Activated T-helper 9 cell treated with anti-CD3 and anti-CD28 coated beads, Interleukin-2, amount 50 U/mL, for 16 hours (primary cell): ENCODE measurements around the gene CLNK.

Experiments
- DNase-seq: peaks from one replicate; pipeline ENCODE4 v3.0.0-alpha.2; 2020; ENCODE audit warnings: low read depth

CLNK gene

GRCh38 chr4:10521424-10521823 is 163.1 kb downstream of the CLNK start:
- DNase-seq: no peak

- DNase-seq: no peak
Observed at GRCh38 chr4:10509733-10510132, 174.8 kb downstream of the CLNK start.

GRCh38 chr4:10506077-10506476 is 178.5 kb downstream of the CLNK start:
- no peak for DNase-seq

GRCh38 chr4:10504570-10505179 is 179.9 kb downstream of the CLNK start:
- no peak for DNase-seq

GRCh38 chr4:10502717-10503116 is 181.9 kb downstream of the CLNK start:
- DNase-seq: no peak

DNA sequence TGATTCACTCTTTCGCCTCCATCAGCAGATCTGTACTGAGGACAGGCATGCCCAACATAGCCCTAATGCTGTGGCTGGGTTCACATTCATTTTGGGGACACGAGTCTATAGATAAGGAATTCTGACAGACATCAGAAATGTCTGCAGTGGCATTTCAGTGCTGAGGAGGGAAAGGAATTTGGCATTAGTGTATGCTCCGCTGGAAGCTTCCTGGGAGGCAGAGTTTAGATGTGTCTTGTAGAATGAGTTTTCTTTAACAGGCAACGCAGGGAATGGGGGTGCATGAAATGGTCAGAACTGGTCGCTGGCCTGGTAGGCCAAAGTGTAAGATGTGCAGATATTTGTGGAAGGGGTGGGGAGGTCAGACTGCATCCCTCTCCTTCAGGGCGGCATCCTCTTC is 183.8 kb downstream of the CLNK start:
- DNase-seq: no peak

DNA sequence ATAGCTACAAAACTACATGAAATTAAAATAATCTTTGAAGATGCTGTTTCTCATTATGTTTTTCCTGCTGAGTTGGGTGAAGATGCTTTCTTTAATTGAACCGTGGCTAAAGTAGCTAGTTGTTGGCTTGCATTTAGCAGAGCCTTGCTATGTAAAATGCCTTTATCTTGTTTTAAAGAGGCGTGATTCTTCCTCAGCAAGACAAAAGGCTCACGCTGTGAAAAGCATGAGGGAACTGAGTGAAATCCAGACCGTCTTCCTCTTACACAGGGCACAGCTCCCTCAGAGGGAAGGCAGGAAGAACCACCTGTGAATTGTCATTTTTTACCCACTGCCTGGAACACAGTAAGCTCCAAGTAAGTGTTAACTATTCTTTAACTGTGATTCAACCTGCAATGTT is 188.4 kb downstream of the CLNK start:
- no peak for DNase-seq

DNA sequence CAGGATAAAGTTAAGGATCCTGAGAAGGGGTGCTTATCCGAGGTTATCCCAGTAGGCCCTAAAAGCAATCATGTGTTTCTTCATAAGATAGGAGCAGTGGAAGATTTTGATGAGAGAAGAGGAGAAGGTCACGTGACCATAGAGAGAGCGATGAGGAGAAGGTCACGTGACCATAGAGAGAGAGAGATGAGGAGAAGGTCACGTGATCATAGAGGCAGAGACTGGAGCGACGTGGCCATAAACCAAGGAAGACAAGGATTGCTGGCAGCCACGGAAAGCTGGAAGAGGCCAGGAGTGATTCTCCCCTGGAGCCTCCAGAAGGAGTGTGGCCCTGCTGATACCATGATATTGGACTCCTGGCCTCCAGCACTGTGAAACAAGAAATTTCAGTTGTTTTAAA is 188.9 kb downstream of the CLNK start:
- DNase-seq: no peak

DNA sequence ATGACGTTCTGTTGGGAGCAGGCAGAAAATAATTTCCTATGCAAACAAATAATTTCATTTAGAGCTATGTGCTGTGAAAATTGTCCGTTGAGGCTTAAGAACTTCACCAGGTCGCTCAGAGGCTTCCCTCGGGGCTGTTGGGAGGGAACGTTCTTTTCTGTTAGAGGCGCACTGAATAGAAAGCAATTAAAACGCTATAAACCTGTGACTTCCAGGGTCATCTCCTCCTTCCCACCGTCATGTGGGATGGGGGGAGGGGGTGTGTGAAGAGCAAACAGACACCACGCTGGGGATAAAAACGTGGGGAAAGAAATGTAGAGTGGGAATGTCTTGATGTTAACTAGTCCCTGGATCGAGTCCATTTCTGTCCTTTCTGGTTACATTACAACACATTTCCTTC is 192.1 kb downstream of the CLNK start:
- DNase-seq: no peak

DNA sequence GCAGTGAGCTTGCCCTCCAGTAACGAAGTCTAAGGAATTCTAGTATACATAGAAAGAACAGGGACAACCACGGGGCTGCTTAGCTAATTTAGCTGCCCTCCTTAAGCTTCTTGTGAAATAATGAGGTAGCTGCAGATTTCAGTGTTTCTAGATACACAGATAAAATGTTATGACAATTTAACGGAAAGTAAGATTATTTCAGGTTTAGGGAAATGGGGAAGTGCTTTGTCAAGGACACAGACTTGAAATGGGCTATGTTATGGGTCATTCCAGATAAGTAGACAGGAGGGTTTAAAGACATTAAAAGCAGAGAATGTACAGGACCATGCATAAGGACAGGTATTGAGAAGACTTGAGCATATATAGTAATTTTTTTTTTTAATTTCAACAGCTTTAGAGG is 193.2 kb downstream of the CLNK start:
- DNase-seq: no peak

- no peak for DNase-seq
Observed at GRCh38 chr4:10490996-10491395, 193.6 kb downstream of the CLNK start.

DNA sequence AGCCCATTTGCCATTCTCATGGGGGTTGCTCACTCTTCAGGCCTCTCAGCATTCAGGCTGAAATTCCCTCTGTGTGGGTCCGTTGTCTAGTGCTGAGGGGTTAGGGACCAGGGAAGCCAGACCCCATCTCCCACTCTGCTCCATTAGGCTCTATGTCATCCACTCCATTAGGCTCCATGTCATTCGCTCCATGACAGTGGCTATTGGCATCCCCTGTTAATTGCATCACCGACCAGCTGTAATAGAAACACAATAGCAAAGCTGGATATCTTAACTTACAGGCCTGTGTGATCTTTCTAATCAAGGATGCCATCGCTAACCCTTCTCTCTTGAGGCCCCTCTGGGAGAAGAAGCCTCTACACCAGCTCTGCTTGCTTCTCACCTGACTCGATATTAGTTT is 201.7 kb downstream of the CLNK start:
- DNase-seq: no peak

DNA sequence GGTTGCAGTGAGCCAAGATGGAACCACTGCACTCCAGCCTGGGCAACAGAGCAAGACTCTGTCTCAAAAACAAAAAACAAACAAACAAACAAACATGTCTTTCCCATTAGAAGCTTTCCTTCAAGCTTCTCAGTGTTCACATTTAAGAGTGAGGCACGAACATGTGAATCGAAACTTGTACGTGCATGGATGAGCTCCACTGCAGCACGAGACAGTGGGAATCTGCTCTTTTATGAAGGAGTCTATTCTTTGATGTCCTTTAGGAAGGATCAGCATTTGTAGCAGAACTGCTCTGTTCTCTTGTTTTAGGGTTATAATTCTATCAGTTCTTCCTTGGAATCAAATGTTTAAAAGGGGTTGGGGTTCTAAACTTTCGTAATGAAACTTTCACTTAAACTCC is 204.0 kb downstream of the CLNK start:
- no peak for DNase-seq

- DNase-seq: no peak
Observed at GRCh38 chr4:10478621-10479020, 205.9 kb downstream of the CLNK start.

- DNase-seq: no peak
Observed at GRCh38 chr4:10470505-10470904, 214.1 kb downstream of the CLNK start.

- no peak for DNase-seq
Observed at GRCh38 chr4:10466161-10466560, 218.4 kb downstream of the CLNK start.

GRCh38 chr4:10462876-10463275 is 221.7 kb downstream of the CLNK start:
- no peak for DNase-seq

- DNase-seq: no peak
Observed at GRCh38 chr4:10461850-10462400, 222.6 kb downstream of the CLNK start.

GRCh38 chr4:10461091-10461849 is 223.3 kb downstream of the CLNK start:
- DNase-seq: peak; percentile 65

- DNase-seq: no peak
Observed at GRCh38 chr4:10460313-10461047, 224.1 kb downstream of the CLNK start.

- DNase-seq: no peak
Observed at GRCh38 chr4:10459305-10459704, 225.3 kb downstream of the CLNK start.

GRCh38 chr4:10458177-10458576 is 226.4 kb downstream of the CLNK start:
- no peak for DNase-seq

GRCh38 chr4:10457255-10457801 is 227.2 kb downstream of the CLNK start, which contains the start of gene ZNF518B:
TSS of gene ZNF518B (minus strand) at chr4:10457426. CDS start at chr4:10446328, 11,098 bp downstream.
- DNase-seq: peak; percentile 70
